HG03139 (cell line): ENCODE data around the gene C11orf24.

ENCODE experiments used
- ATAC-seq: cut with Tn5 transposase; IDR thresholded peaks from one replicate; pipeline ENCODE4 v1.9.1; 2021; ENCODE audit not compliant: unreplicated experiment

C11orf24 gene

GRCh38 chr11:68211546-68211945, 60.2 kb downstream of the C11orf24 start:
- no peak for ATAC-seq
